NCI-H187 treated with DMSO at 0.1 percent for 48 hours (cell line): ENCODE data around the gene UGT1A8.

Source experiments
- DNase-seq: peaks from one replicate; lab custom pipeline; 2025; lab: John Stamatoyannopoulos, UW

The UGT1A8 gene

GRCh38 chr2:233764761-233765160, 147.3 kb downstream of the UGT1A8 start:
- no peak for DNase-seq

- no peak for DNase-seq
Measured at GRCh38 chr2:233766416-233766815, 149.0 kb downstream of the UGT1A8 start.

GRCh38 chr2:233768076-233768475, 150.6 kb downstream of the UGT1A8 start:
- no peak for DNase-seq

- DNase-seq: no peak
Measured at GRCh38 chr2:233769260-233769659, 151.8 kb downstream of the UGT1A8 start.

- no peak for DNase-seq
Measured at GRCh38 chr2:233772153-233772552, 154.7 kb downstream of the UGT1A8 start.

GRCh38 chr2:233772583-233772982, 155.2 kb downstream of the UGT1A8 start:
- no peak for DNase-seq

GRCh38 chr2:233773854-233774253, 156.4 kb downstream of the UGT1A8 start:
- no peak for DNase-seq

- no peak for DNase-seq
Measured at GRCh38 chr2:233775414-233775813, 158.0 kb downstream of the UGT1A8 start.

GRCh38 chr2:233778030-233778429, 160.6 kb downstream of the UGT1A8 start, which contains the start of gene MROH2A:
TSS of gene MROH2A (plus strand) at chr2:233778330. CDS start at chr2:233779359, 1,029 bp downstream.
- DNase-seq: no peak

GRCh38 chr2:233779722-233780121, 162.3 kb downstream of the UGT1A8 start:
- no peak for DNase-seq

GRCh38 chr2:233780771-233781170, 163.3 kb downstream of the UGT1A8 start:
- no peak for DNase-seq

- no peak for DNase-seq
Measured at GRCh38 chr2:233789554-233789953, 172.1 kb downstream of the UGT1A8 start.

GRCh38 chr2:233791151-233791882, 173.9 kb downstream of the UGT1A8 start:
- no peak for DNase-seq

GRCh38 chr2:233791883-233792329, 174.5 kb downstream of the UGT1A8 start:
- DNase-seq: no peak

- DNase-seq: no peak
Measured at GRCh38 chr2:233792720-233793119, 175.3 kb downstream of the UGT1A8 start.

GRCh38 chr2:233793465-233794127, 176.2 kb downstream of the UGT1A8 start:
- DNase-seq: no peak

GRCh38 chr2:233794128-233794658, 176.8 kb downstream of the UGT1A8 start:
- DNase-seq: no peak

- no peak for DNase-seq
Measured at GRCh38 chr2:233795735-233796171, 178.3 kb downstream of the UGT1A8 start.

- DNase-seq: no peak
Measured at GRCh38 chr2:233796254-233796653, 178.8 kb downstream of the UGT1A8 start.

- no peak for DNase-seq
Measured at GRCh38 chr2:233798335-233799086, 181.1 kb downstream of the UGT1A8 start.

- no peak for DNase-seq
Measured at GRCh38 chr2:233799087-233799665, 181.7 kb downstream of the UGT1A8 start.

GRCh38 chr2:233799716-233800115, 182.3 kb downstream of the UGT1A8 start:
- DNase-seq: no peak
